Effector memory CD8-positive, alpha-beta T cell (primary cell): ENCODE results near the gene CYGB.

Experiments
- ATAC-seq: fragments of 150-1000 bp; cut with Tn5 transposase; replicated peaks from 2 replicates; pipeline ENCODE4 v1.10.0; 2021; ENCODE audit warnings: mild to moderate bottlenecking, moderate library complexity
- DNase-seq, 3 experiments: peaks; one replicate each; pipeline ENCODE4 v3.0.0; 2021
- H3K27ac Mint-ChIP-seq, 2 donors: one replicate each; pipeline ENCODE4 v1.8.0; 2022; ENCODE audit warnings: mild to moderate bottlenecking in 2 of 2, mixed read lengths in 2 of 2, moderate library complexity in 2 of 2
- H3K27me3 Mint-ChIP-seq, 2 donors: one replicate each; pipeline ENCODE4 v1.8.0; 2022; ENCODE audit warnings: mixed read lengths in 2 of 2
- H3K36me3 Mint-ChIP-seq: one replicate; pipeline ENCODE4 v1.8.0; 2022; ENCODE audit warnings: mild to moderate bottlenecking, moderate library complexity, mixed read lengths; ENCODE audit not compliant: insufficient read depth
- H3K4me1 Mint-ChIP-seq, 2 donors: one replicate each; pipeline ENCODE4 v1.8.0; 2022; ENCODE audit warnings: low read depth in 2 of 2, mixed read lengths in 2 of 2
- H3K4me3 Mint-ChIP-seq, 2 donors: one replicate each; pipeline ENCODE4 v1.8.0; 2022; ENCODE audit warnings: mild to moderate bottlenecking in 2 of 2, mixed read lengths in 2 of 2, moderate library complexity in 2 of 2
- H3K9me3 Mint-ChIP-seq, 2 donors: one replicate each; pipeline ENCODE4 v1.8.0; 2022; ENCODE audit warnings: mixed read lengths in 2 of 2

The CYGB gene

GRCh38 chr17:76484228-76484725 lies 53.2 kb downstream of the CYGB start:
- Mint-ChIP-seq H3K36me3 (peaks cover 30% of the 10 kb centered on the region), H3K27me3 (no peaks in the 10 kb centered on the region), H3K9me3 (no peaks in the 10 kb centered on the region), H3K27ac (peak overlapping the region in 1 of 2 donors; percentile 54), H3K4me3 (no peak overlapping the region), H3K4me1 (peaks cover 4 to 17% of the 10 kb centered on the region in 2 donors)
- DNase-seq (no peak), ATAC-seq (no peak)

GRCh38 chr17:76481071-76481655 lies 56.3 kb downstream of the CYGB start:
- DNase-seq (no peak), ATAC-seq (peak; percentile 50)
- Mint-ChIP-seq H3K9me3 (no peaks in the 10 kb centered on the region), H3K27ac (peak overlapping the region; percentile 20 to 46), H3K4me1 (peaks cover 7 to 16% of the 10 kb centered on the region in 2 donors), H3K36me3 (peaks cover 28% of the 10 kb centered on the region), H3K4me3 (no peak overlapping the region), H3K27me3 (no peaks in the 10 kb centered on the region)

GRCh38 chr17:76480632-76481031 lies 56.9 kb downstream of the CYGB start:
- ATAC-seq (no peak), DNase-seq (no peak)
- no peaks in the 10 kb centered on the region for H3K27me3 Mint-ChIP-seq
- peak overlapping the region in 1 of 2 donors; percentile 20 for H3K27ac Mint-ChIP-seq
- no peaks in the 10 kb centered on the region for H3K9me3 Mint-ChIP-seq
- peak overlapping the region in 1 of 2 donors; percentile 47 for H3K4me3 Mint-ChIP-seq
- H3K4me1 Mint-ChIP-seq = peaks cover 7 to 16% of the 10 kb centered on the region in 2 donors
- peaks cover 31% of the 10 kb centered on the region for H3K36me3 Mint-ChIP-seq

GRCh38 chr17:76479515-76480060 lies 57.9 kb downstream of the CYGB start:
- peaks cover 7 to 14% of the 10 kb centered on the region in 2 donors for H3K4me1 Mint-ChIP-seq

DNA sequence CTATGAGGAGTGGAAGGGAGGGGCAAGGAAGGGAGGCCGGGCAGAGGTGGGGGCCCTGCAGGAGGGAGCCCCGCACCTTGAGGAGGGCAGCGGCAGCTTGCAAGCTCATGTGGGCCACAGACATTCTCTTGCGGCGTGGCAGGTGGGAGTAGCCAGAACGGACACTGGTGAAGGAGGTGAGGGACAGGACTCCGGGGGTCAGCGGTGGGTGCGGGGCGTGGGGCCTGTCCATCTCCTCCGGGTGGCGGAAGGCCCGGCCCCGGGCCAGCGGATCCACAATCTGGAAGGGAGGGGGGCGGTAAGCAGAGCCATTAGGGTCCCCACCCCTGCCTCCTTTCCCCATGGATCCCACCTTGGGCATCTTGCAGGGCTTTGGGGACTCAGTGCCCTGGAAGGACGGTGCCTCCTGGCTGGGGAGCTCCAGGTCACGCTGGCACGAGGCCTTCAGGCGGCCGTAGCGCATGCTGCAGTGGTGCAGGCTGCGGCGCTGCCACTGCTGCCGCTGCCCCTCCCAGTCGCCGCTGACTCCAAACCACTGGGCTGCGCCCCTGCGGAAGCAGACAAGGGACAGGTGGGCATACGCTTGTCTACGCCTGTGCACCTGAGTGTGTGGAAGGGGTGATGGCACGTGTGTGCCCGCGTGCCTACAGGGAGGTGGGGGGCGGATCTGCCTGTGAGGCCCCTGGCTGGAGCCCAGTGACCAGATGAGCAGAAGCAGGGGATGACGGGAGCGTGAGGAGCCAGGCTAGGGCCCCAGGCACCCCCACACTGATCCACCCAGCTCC lies 58.6 kb downstream of the CYGB start:
- no peak overlapping the region for H3K4me3 Mint-ChIP-seq
- ATAC-seq = no peak
- peaks cover 3 to 10% of the 10 kb centered on the region in 2 donors for H3K4me1 Mint-ChIP-seq
- no peaks in the 10 kb centered on the region for H3K27me3 Mint-ChIP-seq
- DNase-seq = no peak
- no peaks in the 10 kb centered on the region for H3K9me3 Mint-ChIP-seq
- peak overlapping the region in 1 of 2 donors; percentile 7 for H3K27ac Mint-ChIP-seq
- H3K36me3 Mint-ChIP-seq = peaks cover 30% of the 10 kb centered on the region

More at GRCh38 chr17:76479515-76480060, 57.9 kb downstream of the CYGB start:
- no peaks in the 10 kb centered on the region for H3K9me3 Mint-ChIP-seq
- H3K27ac Mint-ChIP-seq = no peak overlapping the region
- no peak overlapping the region for H3K4me3 Mint-ChIP-seq
- H3K27me3 Mint-ChIP-seq = no peaks in the 10 kb centered on the region
- H3K36me3 Mint-ChIP-seq = peaks cover 34% of the 10 kb centered on the region
- DNase-seq (no peak), ATAC-seq (no peak)

DNA sequence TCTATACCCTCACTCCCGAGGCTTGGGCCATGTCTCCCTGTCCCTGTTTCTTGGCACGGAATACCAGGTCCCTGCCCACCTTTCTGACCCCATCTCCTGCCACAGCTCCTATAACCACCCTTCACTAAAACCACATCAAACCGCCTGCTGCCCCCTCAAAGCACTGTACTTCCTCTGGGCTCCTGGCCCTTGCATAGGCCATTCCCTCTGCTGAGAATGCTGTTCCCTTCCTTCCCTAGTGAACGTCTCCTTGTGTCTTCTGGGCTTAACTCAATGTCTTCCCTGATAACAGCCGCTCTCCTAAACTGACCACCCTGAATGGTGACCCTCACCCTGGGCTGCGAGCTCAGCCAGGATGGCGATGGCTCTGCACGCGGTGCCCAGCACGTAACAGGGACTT lies 59.4 kb downstream of the CYGB start:
- H3K4me3 Mint-ChIP-seq = no peak overlapping the region
- DNase-seq (no peak), ATAC-seq (no peak)
- peaks cover 25% of the 10 kb centered on the region for H3K36me3 Mint-ChIP-seq
- no peaks in the 10 kb centered on the region for H3K9me3 Mint-ChIP-seq
- H3K27ac Mint-ChIP-seq = peak overlapping the region; percentile 7 to 87
- H3K4me1 Mint-ChIP-seq = peaks cover 3 to 12% of the 10 kb centered on the region in 2 donors
- no peaks in the 10 kb centered on the region for H3K27me3 Mint-ChIP-seq

GRCh38 chr17:76477576-76477975 lies 59.9 kb downstream of the CYGB start:
- no peaks in the 10 kb centered on the region for H3K27me3 Mint-ChIP-seq
- H3K4me3 Mint-ChIP-seq = no peak overlapping the region
- DNase-seq (no peak), ATAC-seq (no peak)
- peak overlapping the region; percentile 7 to 87 for H3K27ac Mint-ChIP-seq
- peaks cover 3 to 14% of the 10 kb centered on the region in 2 donors for H3K4me1 Mint-ChIP-seq
- H3K36me3 Mint-ChIP-seq = peaks cover 30% of the 10 kb centered on the region
- no peaks in the 10 kb centered on the region for H3K9me3 Mint-ChIP-seq
